Measurements from ENCODE around the gene ARAP2. TPM values are rescaled to one million over a fixed set of nuclear protein-coding genes. Genes with fewer than 3 reads are reported as not detected.

ARAP2 gene
- total and polyA plus RNA-seq, 4 donors = 0.26 to 22.7 (median 12.5) TPM

DNA sequence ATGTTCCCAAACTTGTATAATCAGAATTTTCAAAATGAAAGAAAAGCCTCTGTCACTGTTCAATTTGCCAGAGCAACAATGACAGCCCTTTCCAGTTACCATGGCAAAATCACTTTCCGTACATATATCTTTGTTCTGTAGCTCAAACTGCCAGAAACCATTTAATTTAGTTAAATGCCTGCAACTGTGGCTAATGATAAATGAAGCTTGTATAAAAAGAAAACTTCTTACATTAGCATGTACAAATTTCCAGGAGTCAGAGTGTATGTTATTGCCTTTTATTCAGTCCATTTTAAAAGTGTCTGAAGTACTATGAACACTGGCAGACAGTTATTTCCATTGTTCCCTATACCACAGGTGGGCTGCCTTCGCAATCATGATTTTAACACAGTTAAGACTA is 30.3 kb downstream of the ARAP2 start:
- ATAC-seq (ENCODE audit: low FRiP score) = no peak
- WGBS, 2 donors = 55 to 68% methylated on average over 2 of the region's 2 CpGs
- no peaks in the 10 kb centered on the region for H3K4me1 ChIP-seq (ENCODE audit: control insufficient read depth in 1 of 2, insufficient read depth in 2 of 2, low read length in 2 of 2)
- H3K4me3 ChIP-seq (ENCODE audit: low read length in 2 of 2) = no peak overlapping the region
- H3K27ac ChIP-seq (ENCODE audit: low read depth in 1 of 2, low read length in 2 of 2) = no peak overlapping the region
- no peaks in the 10 kb centered on the region for H3K36me3 ChIP-seq (ENCODE audit: control insufficient read depth in 1 of 2, insufficient read depth in 2 of 2, low read length in 1 of 2)
- DNase-seq = no peak
- no peaks in the 10 kb centered on the region for H3K27me3 ChIP-seq (ENCODE audit: control insufficient read depth in 1 of 2, insufficient read depth in 2 of 2, low read length in 1 of 2)
- H3K9me3 ChIP-seq (ENCODE audit: control insufficient read depth, low read length) = no peaks in the 10 kb centered on the region
- intact Hi-C loops (cut with DNase I) = no loop called here

GRCh38 chr4:36211084-36211483 is 33.2 kb downstream of the ARAP2 start:
- DNase-seq = no peak
- no peak overlapping the region for H3K27ac ChIP-seq (ENCODE audit: low read depth in 1 of 2, low read length in 2 of 2)
- intact Hi-C loops (cut with DNase I) = no loop called here
- no peaks in the 10 kb centered on the region for H3K27me3 ChIP-seq (ENCODE audit: control insufficient read depth in 1 of 2, insufficient read depth in 2 of 2, low read length in 1 of 2)
- no peaks in the 10 kb centered on the region for H3K36me3 ChIP-seq (ENCODE audit: control insufficient read depth in 1 of 2, insufficient read depth in 2 of 2, low read length in 1 of 2)
- H3K9me3 ChIP-seq (ENCODE audit: control insufficient read depth, low read length) = no peaks in the 10 kb centered on the region
- 90% methylated on average over 1 of the region's 1 CpG for WGBS, 2 donors
- no peak for ATAC-seq (ENCODE audit: low FRiP score)
- no peaks in the 10 kb centered on the region for H3K4me1 ChIP-seq (ENCODE audit: control insufficient read depth in 1 of 2, insufficient read depth in 2 of 2, low read length in 2 of 2)
- no peak overlapping the region for H3K4me3 ChIP-seq (ENCODE audit: low read length in 2 of 2)

DNA sequence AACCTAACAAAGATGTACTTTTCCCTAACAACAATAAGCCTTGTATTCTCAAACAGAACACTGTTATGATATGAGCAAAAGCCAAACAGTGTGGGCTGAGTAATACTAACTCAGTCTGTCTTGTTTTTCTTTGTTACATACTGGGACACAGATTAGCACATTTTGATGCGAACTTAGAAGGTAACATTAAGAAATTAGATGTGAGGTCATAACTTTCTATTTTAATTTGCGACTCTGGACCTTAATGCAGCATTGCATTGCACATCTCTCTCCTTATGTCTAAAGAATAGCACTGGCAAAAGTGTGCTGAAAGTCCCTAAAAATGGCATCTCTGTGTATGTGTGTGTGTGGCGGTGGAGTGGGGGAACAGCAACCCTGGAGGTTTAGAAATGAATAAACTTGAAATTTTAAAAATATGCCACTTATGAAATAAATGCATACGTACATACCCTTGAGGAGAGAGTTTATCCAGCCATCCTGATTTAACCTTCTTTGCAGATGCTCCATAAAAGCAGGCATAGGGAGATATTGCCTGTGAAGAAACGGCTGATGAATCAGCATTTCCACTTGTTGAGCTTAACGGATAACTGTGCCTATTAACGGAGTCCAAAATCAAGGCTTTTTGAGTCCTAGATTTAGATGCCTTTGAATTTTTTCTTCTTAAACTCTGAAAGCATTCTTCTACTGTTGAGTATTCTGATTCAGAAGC is 34.2 kb downstream of the ARAP2 start:
- H3K4me1 ChIP-seq (ENCODE audit: control insufficient read depth in 1 of 2, insufficient read depth in 2 of 2, low read length in 2 of 2) = no peaks in the 10 kb centered on the region
- ATAC-seq (ENCODE audit: low FRiP score) = no peak
- H3K27ac ChIP-seq (ENCODE audit: low read depth in 1 of 2, low read length in 2 of 2) = no peak overlapping the region

DNA sequence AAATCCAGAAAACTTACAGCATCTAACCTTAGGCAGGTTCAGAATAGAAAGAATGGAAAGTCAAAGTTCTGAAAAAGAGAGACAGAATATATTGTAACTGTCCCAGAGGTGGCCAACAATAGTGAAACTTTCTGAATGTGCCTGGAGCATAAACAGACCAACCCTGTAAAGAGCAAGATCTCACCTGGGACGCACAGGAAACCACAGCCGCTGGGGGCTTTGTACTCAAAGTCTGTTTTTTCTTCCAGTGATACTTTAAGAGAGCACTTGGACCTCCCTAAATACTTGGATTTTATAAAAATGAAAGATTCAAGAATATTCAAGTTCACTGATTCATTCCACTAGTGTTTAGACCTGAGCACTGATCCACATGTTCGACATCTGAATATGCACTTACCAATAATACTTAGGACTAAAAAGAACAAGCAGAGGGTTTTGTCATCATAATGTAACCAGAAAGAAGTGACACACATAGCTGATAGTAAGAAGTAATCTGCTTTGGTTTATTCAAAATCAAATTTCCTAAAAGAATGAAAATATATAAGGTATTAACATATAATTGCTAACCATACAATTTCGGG is 35.3 kb downstream of the ARAP2 start:
- H3K27ac ChIP-seq (ENCODE audit: low read depth in 1 of 2, low read length in 2 of 2) = no peak overlapping the region
- no peak for ATAC-seq (ENCODE audit: low FRiP score)
- no peaks in the 10 kb centered on the region for H3K4me1 ChIP-seq (ENCODE audit: control insufficient read depth in 1 of 2, insufficient read depth in 2 of 2, low read length in 2 of 2)
- H3K36me3 ChIP-seq (ENCODE audit: control insufficient read depth in 1 of 2, insufficient read depth in 2 of 2, low read length in 1 of 2) = no peaks in the 10 kb centered on the region
- H3K4me3 ChIP-seq (ENCODE audit: low read length in 2 of 2) = no peak overlapping the region
- WGBS, 2 donors = 82 to 86% methylated on average over 4 of the region's 4 CpGs
- H3K27me3 ChIP-seq (ENCODE audit: control insufficient read depth in 1 of 2, insufficient read depth in 2 of 2, low read length in 1 of 2) = no peaks in the 10 kb centered on the region
- H3K9me3 ChIP-seq (ENCODE audit: control insufficient read depth, low read length) = no peaks in the 10 kb centered on the region
- no peak for DNase-seq
- intact Hi-C loops (cut with DNase I) = no loop called here

More for the DNA sequence above, 34.2 kb downstream of the ARAP2 start:
- no peaks in the 10 kb centered on the region for H3K36me3 ChIP-seq (ENCODE audit: control insufficient read depth in 1 of 2, insufficient read depth in 2 of 2, low read length in 1 of 2)
- DNase-seq = no peak
- H3K27me3 ChIP-seq (ENCODE audit: control insufficient read depth in 1 of 2, insufficient read depth in 2 of 2, low read length in 1 of 2) = no peaks in the 10 kb centered on the region
- H3K9me3 ChIP-seq (ENCODE audit: control insufficient read depth, low read length) = no peaks in the 10 kb centered on the region
- no peak overlapping the region for H3K4me3 ChIP-seq (ENCODE audit: low read length in 2 of 2)
- 53 to 64% methylated on average over 7 of the region's 7 CpGs for WGBS, 2 donors
- intact Hi-C loops (cut with DNase I) = no loop called here

DNA sequence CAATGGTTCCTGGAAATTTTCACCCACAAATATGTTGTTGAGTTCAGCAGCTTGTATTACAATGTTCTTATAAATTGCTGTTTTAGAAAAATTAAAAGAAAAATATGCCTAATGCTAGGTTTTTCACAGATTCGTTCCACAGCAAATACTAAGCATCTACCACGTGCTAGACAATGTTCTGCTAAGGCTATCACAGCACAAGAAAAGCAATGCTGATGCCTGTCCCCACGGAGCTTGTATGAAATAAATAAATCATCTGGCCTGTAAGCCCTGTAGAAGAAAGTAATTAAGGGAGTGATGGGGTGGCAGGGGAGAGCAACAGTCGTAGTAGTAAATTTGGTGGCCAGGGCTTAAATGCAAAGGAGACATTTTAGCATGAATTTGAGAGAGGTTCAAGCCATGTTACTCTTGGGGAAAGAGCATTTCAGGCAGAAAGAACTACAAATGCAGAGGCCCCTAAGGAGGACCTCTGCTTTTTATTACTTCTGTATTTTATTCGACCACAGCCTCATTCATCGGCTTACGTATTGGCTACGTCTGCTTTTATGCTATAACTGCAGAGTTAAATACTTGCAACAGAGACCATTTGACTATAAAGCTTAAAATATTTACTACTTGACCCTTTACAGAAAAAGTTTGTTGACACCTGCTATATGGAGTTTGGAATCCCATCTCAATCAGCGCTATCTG is 36.3 kb downstream of the ARAP2 start:
- no peaks in the 10 kb centered on the region for H3K4me1 ChIP-seq (ENCODE audit: control insufficient read depth in 1 of 2, insufficient read depth in 2 of 2, low read length in 2 of 2)
- no peak overlapping the region for H3K4me3 ChIP-seq (ENCODE audit: low read length in 2 of 2)
- no peaks in the 10 kb centered on the region for H3K27me3 ChIP-seq (ENCODE audit: control insufficient read depth in 1 of 2, insufficient read depth in 2 of 2, low read length in 1 of 2)
- H3K27ac ChIP-seq (ENCODE audit: low read depth in 1 of 2, low read length in 2 of 2) = no peak overlapping the region
- intact Hi-C loops (cut with DNase I) = no loop called here
- ATAC-seq (ENCODE audit: low FRiP score) (no peak), DNase-seq (no peak)
- no peaks in the 10 kb centered on the region for H3K9me3 ChIP-seq (ENCODE audit: control insufficient read depth, low read length)
- H3K36me3 ChIP-seq (ENCODE audit: control insufficient read depth in 1 of 2, insufficient read depth in 2 of 2, low read length in 1 of 2) = no peaks in the 10 kb centered on the region
- 68 to 72% methylated on average over 9 of the region's 9 CpGs for WGBS, 2 donors

DNA sequence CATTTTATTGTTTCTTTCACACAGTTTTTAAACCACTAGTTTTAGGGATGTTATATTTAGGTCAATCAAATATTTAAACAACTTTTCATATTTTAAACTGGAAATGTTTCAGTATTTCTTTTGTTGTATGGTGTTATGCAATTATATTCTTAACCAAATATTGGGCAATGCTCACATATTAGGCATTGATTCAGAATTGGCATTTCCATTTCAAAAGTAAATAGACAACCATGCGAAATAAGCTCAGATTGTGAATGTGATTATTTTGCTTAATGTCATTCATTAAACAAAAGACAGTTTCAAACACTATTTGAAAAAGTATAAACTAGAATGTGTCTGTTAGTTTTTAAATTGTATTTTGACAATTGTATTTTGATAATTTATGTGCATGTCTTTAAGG is 36.9 kb downstream of the ARAP2 start:
- Histone ChIP-seq H3K27ac (ENCODE audit: low read depth in 1 of 2, low read length in 2 of 2) (no peak overlapping the region), H3K36me3 (ENCODE audit: control insufficient read depth in 1 of 2, insufficient read depth in 2 of 2, low read length in 1 of 2) (no peaks in the 10 kb centered on the region), H3K9me3 (ENCODE audit: control insufficient read depth, low read length) (no peaks in the 10 kb centered on the region), H3K4me1 (ENCODE audit: control insufficient read depth in 1 of 2, insufficient read depth in 2 of 2, low read length in 2 of 2) (no peaks in the 10 kb centered on the region), H3K27me3 (ENCODE audit: control insufficient read depth in 1 of 2, insufficient read depth in 2 of 2, low read length in 1 of 2) (no peaks in the 10 kb centered on the region), H3K4me3 (ENCODE audit: low read length in 2 of 2) (no peak overlapping the region)
- DNase-seq (no peak), ATAC-seq (ENCODE audit: low FRiP score) (no peak)
- 70 to 80% methylated on average over 1 of the region's 1 CpG for WGBS, 2 donors
- intact Hi-C loops (cut with DNase I) = no loop called here

GRCh38 chr4:36206603-36207311 is 37.6 kb downstream of the ARAP2 start:
- DNase-seq = no peak
- ATAC-seq (ENCODE audit: low FRiP score) = no peak
- no peak overlapping the region for H3K27ac ChIP-seq (ENCODE audit: low read depth in 1 of 2, low read length in 2 of 2)
- intact Hi-C loops (cut with DNase I) = no loop called here
- no peaks in the 10 kb centered on the region for H3K9me3 ChIP-seq (ENCODE audit: control insufficient read depth, low read length)
- H3K4me3 ChIP-seq (ENCODE audit: low read length in 2 of 2) = no peak overlapping the region
- no peaks in the 10 kb centered on the region for H3K27me3 ChIP-seq (ENCODE audit: control insufficient read depth in 1 of 2, insufficient read depth in 2 of 2, low read length in 1 of 2)
- 77 to 80% methylated on average over 3 of the region's 3 CpGs for WGBS, 2 donors
- no peaks in the 10 kb centered on the region for H3K36me3 ChIP-seq (ENCODE audit: control insufficient read depth in 1 of 2, insufficient read depth in 2 of 2, low read length in 1 of 2)
- H3K4me1 ChIP-seq (ENCODE audit: control insufficient read depth in 1 of 2, insufficient read depth in 2 of 2, low read length in 2 of 2) = no peaks in the 10 kb centered on the region

DNA sequence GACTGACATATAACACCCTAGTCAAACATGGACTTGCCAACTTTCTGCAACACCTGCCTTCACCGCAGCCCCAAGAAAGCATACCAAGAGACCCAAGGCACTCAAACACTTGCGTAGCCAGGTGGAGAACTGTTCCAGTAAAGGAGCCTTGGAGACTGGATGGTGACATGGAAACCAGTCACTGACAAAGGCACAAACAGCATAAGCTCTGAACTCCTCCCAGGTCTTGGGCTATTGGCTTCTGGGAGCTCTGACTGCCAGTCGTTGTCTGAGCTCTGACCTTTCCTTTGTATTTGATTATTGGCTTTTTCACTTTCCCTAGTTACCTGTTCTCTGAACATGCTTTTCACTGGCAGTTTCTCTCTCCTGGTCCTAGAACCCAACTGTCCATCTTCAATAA is 38.3 kb downstream of the ARAP2 start:
- Histone ChIP-seq H3K27ac (ENCODE audit: low read depth in 1 of 2, low read length in 2 of 2) (no peak overlapping the region), H3K4me1 (ENCODE audit: control insufficient read depth in 1 of 2, insufficient read depth in 2 of 2, low read length in 2 of 2) (no peaks in the 10 kb centered on the region), H3K4me3 (ENCODE audit: low read length in 2 of 2) (no peak overlapping the region), H3K36me3 (ENCODE audit: control insufficient read depth in 1 of 2, insufficient read depth in 2 of 2, low read length in 1 of 2) (no peaks in the 10 kb centered on the region), H3K27me3 (ENCODE audit: control insufficient read depth in 1 of 2, insufficient read depth in 2 of 2, low read length in 1 of 2) (no peaks in the 10 kb centered on the region), H3K9me3 (ENCODE audit: control insufficient read depth, low read length) (no peaks in the 10 kb centered on the region)
- DNase-seq (no peak), ATAC-seq (ENCODE audit: low FRiP score) (no peak)
- intact Hi-C loops (cut with DNase I) = no loop called here
- 88 to 92% methylated on average over 3 of the region's 3 CpGs for WGBS, 2 donors
